GM19240 (cell line): ENCODE data around the gene PHOSPHO2.
"Not testable (repeated sequence)": the region's sequence is repeated elsewhere in the genome, so short reads cannot be mapped to it uniquely, and the experiment has no call there.

Experiments
- DNase-seq: peaks from one replicate; pipeline ENCODE4 v3.0.0; 2011; ENCODE audit warnings: low spot score; ENCODE audit not compliant: insufficient read length

PHOSPHO2 gene

GRCh38 chr2:169683425-169684134 lies 10.7 kb upstream of the PHOSPHO2 start:
- no peak for DNase-seq

- no peak for DNase-seq
These were observed 10.1 kb upstream of the PHOSPHO2 start for GRCh38 chr2:169684135-169684565.

GRCh38 chr2:169684712-169685111 lies 9.6 kb upstream of the PHOSPHO2 start:
- not testable (repeated sequence) for DNase-seq

- not testable (repeated sequence) for DNase-seq
These were observed 7.4 kb upstream of the PHOSPHO2 start for GRCh38 chr2:169686825-169687224.

GRCh38 chr2:169687943-169688342 lies 6.3 kb upstream of the PHOSPHO2 start:
- not testable (repeated sequence) for DNase-seq

GRCh38 chr2:169690958-169691357 lies 3.3 kb upstream of the PHOSPHO2 start:
- no peak for DNase-seq

- no peak for DNase-seq
These were observed 1.6 kb upstream of the PHOSPHO2 start for GRCh38 chr2:169692718-169693117.

GRCh38 chr2:169693360-169693759 lies 909 bp upstream of the PHOSPHO2 start:
- DNase-seq = no peak

GRCh38 chr2:169694894-169695260 lies 608 bp downstream of the PHOSPHO2 start:
- no peak for DNase-seq

GRCh38 chr2:169696381-169696780 lies 2.1 kb downstream of the PHOSPHO2 start:
- DNase-seq = no peak

- not testable (repeated sequence) for DNase-seq
These were observed 4.9 kb downstream of the PHOSPHO2 start for GRCh38 chr2:169699173-169699572.

- no peak for DNase-seq
These were observed 8.7 kb downstream of the PHOSPHO2 start for GRCh38 chr2:169702996-169703395.

GRCh38 chr2:169704160-169704708 lies 10.0 kb downstream of the PHOSPHO2 start:
- no peak for DNase-seq

GRCh38 chr2:169705927-169706326 lies 11.7 kb downstream of the PHOSPHO2 start:
- no peak for DNase-seq

- no peak for DNase-seq
These were observed 13.4 kb downstream of the PHOSPHO2 start for GRCh38 chr2:169707626-169708025.

GRCh38 chr2:169709331-169709730 lies 15.1 kb downstream of the PHOSPHO2 start:
- DNase-seq = no peak

GRCh38 chr2:169709981-169710380 lies 15.7 kb downstream of the PHOSPHO2 start:
- no peak for DNase-seq

GRCh38 chr2:169711751-169712509 lies 17.7 kb downstream of the PHOSPHO2 start:
- DNase-seq = no peak

GRCh38 chr2:169712791-169713227 lies 18.5 kb downstream of the PHOSPHO2 start:
- no peak for DNase-seq

- no peak for DNase-seq
These were observed 19.1 kb downstream of the PHOSPHO2 start for GRCh38 chr2:169713331-169713730.

GRCh38 chr2:169714699-169715098 lies 20.4 kb downstream of the PHOSPHO2 start:
- DNase-seq = no peak
